GM12865 (cell line): Measurements from ENCODE around the gene FBLL1.
A peak's percentile ranks its signal among the peaks of the same experiment; 100 is the strongest.

Source experiments
- DNase-seq: peaks from one replicate; pipeline ENCODE4 v3.0.0; 2010; ENCODE audit warnings: low read depth
- H3K4me3 ChIP-seq: 2 replicates; pipeline ENCODE4 v1.5.1; 2011; ENCODE audit warnings: mild to moderate bottlenecking, low read depth, low read length, control low read depth
- TF ChIP-seq, protein P1 (sequence below): IDR thresholded peaks from 2 replicates; pipeline ENCODE4 v1.5.1; 2011; ENCODE audit warnings: low read length, control low read depth, low read depth, inconsistent platforms; ENCODE audit not compliant: insufficient read depth; ENCODE audit errors: missing control alignments

The FBLL1 gene

GRCh38 chr5:168528521-168529373 is at the start of gene FBLL1:
Gene FBLL1, plus strand, starts transcription at chr5:168529305. Its CDS starts 200 bp downstream, at chr5:168529505.
- no peak within 1 kb of the TSS for H3K4me3 ChIP-seq
- no peak for DNase-seq
- TF ChIP-seq, protein P1, sequence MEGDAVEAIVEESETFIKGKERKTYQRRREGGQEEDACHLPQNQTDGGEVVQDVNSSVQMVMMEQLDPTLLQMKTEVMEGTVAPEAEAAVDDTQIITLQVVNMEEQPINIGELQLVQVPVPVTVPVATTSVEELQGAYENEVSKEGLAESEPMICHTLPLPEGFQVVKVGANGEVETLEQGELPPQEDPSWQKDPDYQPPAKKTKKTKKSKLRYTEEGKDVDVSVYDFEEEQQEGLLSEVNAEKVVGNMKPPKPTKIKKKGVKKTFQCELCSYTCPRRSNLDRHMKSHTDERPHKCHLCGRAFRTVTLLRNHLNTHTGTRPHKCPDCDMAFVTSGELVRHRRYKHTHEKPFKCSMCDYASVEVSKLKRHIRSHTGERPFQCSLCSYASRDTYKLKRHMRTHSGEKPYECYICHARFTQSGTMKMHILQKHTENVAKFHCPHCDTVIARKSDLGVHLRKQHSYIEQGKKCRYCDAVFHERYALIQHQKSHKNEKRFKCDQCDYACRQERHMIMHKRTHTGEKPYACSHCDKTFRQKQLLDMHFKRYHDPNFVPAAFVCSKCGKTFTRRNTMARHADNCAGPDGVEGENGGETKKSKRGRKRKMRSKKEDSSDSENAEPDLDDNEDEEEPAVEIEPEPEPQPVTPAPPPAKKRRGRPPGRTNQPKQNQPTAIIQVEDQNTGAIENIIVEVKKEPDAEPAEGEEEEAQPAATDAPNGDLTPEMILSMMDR, result no peak

DNA sequence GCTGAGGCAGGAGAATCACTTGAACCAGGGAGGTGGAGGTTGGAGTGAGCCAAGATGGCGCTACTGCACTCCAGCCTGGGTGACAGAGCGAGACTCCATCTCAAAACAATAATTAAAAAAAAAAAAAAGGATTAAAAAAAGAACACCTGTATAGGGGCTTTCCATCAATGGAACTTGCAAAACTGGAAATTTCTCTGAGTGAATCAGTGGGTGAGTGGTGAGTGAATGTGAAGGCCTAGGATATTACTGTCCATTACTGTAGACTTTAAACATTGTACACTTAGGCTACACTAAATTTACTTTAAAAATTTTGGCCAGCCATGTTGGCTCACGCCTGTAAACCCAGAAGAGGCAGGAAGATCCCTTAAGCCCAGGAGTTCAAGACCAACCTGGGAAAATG is 48.5 kb upstream of the FBLL1 start:
- H3K4me3 ChIP-seq, result no peak overlapping the region
- TF ChIP-seq, protein P1, result no peak
- DNase-seq, result no peak

GRCh38 chr5:168481330-168481788 is 47.7 kb upstream of the FBLL1 start:
- TF ChIP-seq, protein P1, result no peak
- H3K4me3 ChIP-seq, result no peak overlapping the region; the same call in 1 of the 2 replicates
- peak; percentile 90 for DNase-seq

DNA sequence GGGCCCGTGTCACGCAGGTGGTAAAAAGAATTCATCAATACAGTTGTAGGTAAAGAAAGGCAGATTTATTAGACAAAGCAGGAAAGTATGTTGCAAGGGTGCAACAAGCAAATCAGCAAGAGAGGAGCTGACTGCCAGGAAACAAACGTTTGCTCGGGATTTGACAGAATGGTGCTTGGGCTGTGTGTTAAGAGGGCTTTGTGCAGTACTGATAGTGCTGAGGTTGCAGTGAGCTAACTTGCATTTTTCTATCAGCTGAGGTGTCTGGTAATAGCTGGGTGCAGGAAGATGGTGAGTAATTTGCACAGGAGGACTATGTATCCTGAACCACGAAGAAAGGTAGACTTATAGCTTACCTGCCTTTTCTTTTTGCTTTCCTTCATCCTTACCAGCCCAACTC is 46.7 kb upstream of the FBLL1 start:
- DNase-seq, result no peak
- TF ChIP-seq, protein P1, result no peak
- H3K4me3 ChIP-seq, result no peak overlapping the region

DNA sequence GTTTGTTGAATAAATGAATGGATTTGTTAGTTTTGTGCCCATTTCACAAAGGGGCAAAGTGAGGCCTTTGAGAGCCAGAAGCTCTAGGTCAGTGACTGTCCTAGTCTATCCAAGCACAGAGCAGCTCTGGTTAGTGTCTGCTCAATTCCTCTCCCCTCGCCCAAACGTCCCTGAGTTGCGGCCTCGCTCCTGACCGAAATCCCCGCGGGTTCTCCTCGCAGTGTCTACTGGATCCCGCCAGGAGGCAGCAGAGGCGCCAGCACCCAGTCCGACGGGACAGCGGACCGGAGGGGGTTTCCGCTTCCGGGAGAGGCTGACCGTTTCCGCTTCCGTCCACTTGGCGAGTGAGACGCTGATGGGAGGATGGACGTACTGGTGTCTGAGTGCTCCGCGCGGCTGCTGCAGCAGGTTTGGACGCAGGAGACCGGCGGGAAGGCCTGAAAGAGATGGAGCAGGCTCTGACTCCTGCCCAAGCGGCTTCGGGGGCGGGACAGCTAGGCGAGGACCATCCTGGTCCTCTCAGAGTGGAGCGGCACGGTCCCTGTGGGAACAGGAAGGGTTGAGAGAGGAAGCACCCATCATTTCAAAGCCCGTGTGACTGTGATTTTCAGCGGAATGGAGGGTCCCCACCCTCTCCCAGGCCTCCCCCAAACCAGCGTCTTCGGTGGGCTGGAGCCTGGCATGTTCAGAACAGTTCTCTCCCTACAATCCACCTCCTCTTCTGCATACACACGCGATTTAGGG is 42.8 kb upstream of the FBLL1 start, which contains the start of gene RARS1:
Gene RARS1, plus strand, starts transcription at position 336 of the 744 bp plus-strand sequence. Its CDS starts 28 bp downstream, at position 364.
- peak; percentile 94 for DNase-seq
- TF ChIP-seq, protein P1, result peak; percentile 98
- peak within 1 kb of the TSS; percentile 90 for H3K4me3 ChIP-seq

DNA sequence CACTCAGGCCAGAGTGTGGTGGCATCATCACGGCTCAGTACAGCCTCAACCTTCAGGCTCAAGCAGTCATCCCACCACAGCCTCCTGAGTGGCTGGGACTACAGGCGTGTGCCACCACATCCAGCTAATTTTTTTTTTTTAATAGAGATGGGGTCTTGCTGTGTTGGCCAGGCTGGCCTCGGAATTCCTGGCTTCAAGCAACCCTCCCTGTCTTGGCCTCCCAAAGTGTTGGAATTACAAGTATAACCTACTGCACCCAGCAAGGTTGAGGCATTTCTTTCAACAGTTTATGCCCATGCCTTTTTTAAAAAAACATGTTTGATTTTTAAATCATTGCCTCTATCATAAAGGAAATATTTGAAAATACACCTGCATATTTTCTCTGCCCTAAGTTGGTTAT is 40.0 kb upstream of the FBLL1 start:
- TF ChIP-seq, protein P1, result no peak
- no peak for DNase-seq
- no peak overlapping the region for H3K4me3 ChIP-seq
